PC-3 (cell line): ENCODE measurements around the gene RAB20. TPM values are rescaled to one million over a fixed set of nuclear protein-coding genes. Genes with fewer than 3 reads are reported as not detected.

Experiments used
- ATAC-seq: fragments of 200-7000 bp; cut with Tn5 transposase; 2 replicates; pipeline ENCODE4 v1.9.1; 2020; ENCODE audit warnings: mild to moderate bottlenecking, moderate library complexity
- BruUV-seq: library from RNA; stranded (reverse); fragments of 400-500 nt; replicated peaks from 2 replicates; lab custom pipeline; 2021; lab: Mats Ljungman, UMichigan
- CTCF ChIA-PET: fragments of 300-600 bp; sonication (Branson Sonifier 250); formaldehyde crosslinking; loops from one replicate; lab custom pipeline; 2022; ENCODE audit warnings: antibody characterized with exemption; lab: Charles Lee
- POLR2A ChIA-PET: fragments of 300-600 bp; sonication (Branson Sonifier 250); formaldehyde crosslinking; loops from one replicate; lab custom pipeline; 2022; ENCODE audit warnings: antibody characterized with exemption; ENCODE audit not compliant: unreplicated experiment; lab: Charles Lee
- DNase-seq: peaks from one replicate; pipeline ENCODE4 v3.0.0-alpha.2; 2015
- H2AFZ ChIP-seq: fragments of 300-600 bp; sonication (generic); 2 replicates; pipeline ENCODE4 v1.6.0; 2016; ENCODE audit warnings: antibody characterized with exemption, low read length
- H3F3A ChIP-seq: fragments of 300-600 bp; sonication (generic); one replicate; pipeline ENCODE4 v1.6.0; 2017; ENCODE audit warnings: antibody characterized with exemption, low read length, control low read depth, mild to moderate bottlenecking; ENCODE audit not compliant: unreplicated experiment
- H3K27ac ChIP-seq: fragments of 300-600 bp; sonication (generic); 2 replicates; pipeline ENCODE4 v1.5.1; 2016; ENCODE audit warnings: mild to moderate bottlenecking, low read length
- H3K27me3 ChIP-seq: fragments of 300-600 bp; sonication (generic); 2 replicates; pipeline ENCODE4 v1.6.1; 2016; ENCODE audit warnings: low read length, mixed read lengths
- H3K36me3 ChIP-seq: fragments of 300-600 bp; sonication (generic); 2 replicates; pipeline ENCODE4 v1.6.1; 2016; ENCODE audit warnings: low read depth, mixed run types, low read length, mixed read lengths
- H3K4me1 ChIP-seq: fragments of 300-600 bp; sonication (generic); 2 replicates; pipeline ENCODE4 v1.5.1; 2016; ENCODE audit warnings: low read length; ENCODE audit not compliant: insufficient read depth
- H3K4me2 ChIP-seq: fragments of 300-600 bp; sonication (generic); 2 replicates; pipeline ENCODE4 v1.6.0; 2016; ENCODE audit warnings: low read length
- H3K4me3 ChIP-seq: fragments of 300-600 bp; sonication (generic); 2 replicates; pipeline ENCODE4 v1.5.1; 2016; ENCODE audit warnings: mild to moderate bottlenecking, low read length, mixed read lengths
- H3K79me2 ChIP-seq: fragments of 300-600 bp; sonication (generic); 2 replicates; pipeline ENCODE4 v1.6.1; 2017; ENCODE audit warnings: low read length, mixed read lengths
- H3K9ac ChIP-seq: fragments of 300-600 bp; sonication (generic); 2 replicates; pipeline ENCODE4 v1.6.0; 2016; ENCODE audit warnings: mild to moderate bottlenecking, low read length
- H3K9me2 ChIP-seq: fragments of 300-600 bp; sonication (generic); replicated peaks from 2 replicates; pipeline ENCODE4 v1.6.1; 2016; ENCODE audit warnings: mixed run types, low read length, mixed read lengths
- H3K9me3 ChIP-seq: fragments of 300-600 bp; sonication (generic); 2 replicates; pipeline ENCODE4 v1.6.1; 2016; ENCODE audit warnings: low read length, mixed read lengths
- H4K20me1 ChIP-seq: fragments of 300-600 bp; sonication (generic); 2 replicates; pipeline ENCODE4 v1.6.1; 2016; ENCODE audit warnings: low read length, mixed read lengths
- CTCF ChIP-seq: fragments of 300-600 bp; sonication (generic); conservative IDR thresholded peaks from 2 replicates; pipeline ENCODE4 v1.5.1; 2017; ENCODE audit warnings: antibody characterized with exemption, low read depth, mild to moderate bottlenecking, low read length
- EZH2 ChIP-seq: fragments of 300-600 bp; sonication (generic); IDR thresholded peaks from one replicate; pipeline ENCODE4 v1.6.1; 2017; ENCODE audit warnings: antibody characterized with exemption, mild to moderate bottlenecking, low read length; ENCODE audit not compliant: unreplicated experiment
- EZH2phosphoT487 ChIP-seq: fragments of 300-600 bp; sonication (generic); IDR thresholded peaks from 2 replicates; pipeline ENCODE4 v1.6.1; 2018; ENCODE audit warnings: mild to moderate bottlenecking, antibody characterized with exemption, low read length, borderline replicate concordance
- intact Hi-C: fragments of 100-400 bp; cut with micrococcal nuclease; formaldehyde crosslinking; loops from 2 replicates; pipeline ENCODE4 v1.9.0; 2023
- total RNA-seq: library from RNA; depleted of rRNA; stranded (reverse); fragments of >200 nt; gene quantifications from 2 replicates; pipeline ENCODE4 v1.2.3, GENCODE V29; 2014

Gene RAB20
- total RNA-seq, 1 experiment from 2014 or later, result 22.9 TPM

GRCh38 chr13:110506396-110506795 is 55.1 kb downstream of the RAB20 start:
- ATAC-seq, result no peak
- Histone ChIP-seq H3K79me2 (no peaks in the 10 kb centered on the region), H3K4me1 (peaks cover 11% of the 10 kb centered on the region), H3K9ac (no peak overlapping the region), H3K4me2 (no peak overlapping the region), H3K36me3 (no peaks in the 10 kb centered on the region), H3K4me3 (no peak overlapping the region), H3K9me3 (no peaks in the 10 kb centered on the region), H3F3A (no peaks in the 10 kb centered on the region), H3K27me3 (no peaks in the 10 kb centered on the region), H4K20me1 (no peaks in the 10 kb centered on the region), H2AFZ (no peak overlapping the region), H3K9me2 (no peaks in the 10 kb centered on the region), H3K27ac (peak overlapping the region; percentile 61; the same call in 1 of the 2 replicates)
- ChIA-PET POLR2A (no interaction called here), CTCF (no interaction called here)
- no peak for DNase-seq
- TF ChIP-seq CTCF (no peak), EZH2phosphoT487 (no peak), EZH2 (no peak)
- intact Hi-C loops, result no loop called here
- no TSS peak for BruUV-seq

- H3F3A ChIP-seq, result peaks cover 3% of the 10 kb centered on the region
- peaks cover 3% of the 10 kb centered on the region; the same call in 1 of the 2 replicates for H3K36me3 ChIP-seq
- H3K4me2 ChIP-seq, result no peak overlapping the region
- H3K79me2 ChIP-seq, result no peaks in the 10 kb centered on the region
- no peak overlapping the region for H3K4me3 ChIP-seq
- H3K27me3 ChIP-seq, result no peaks in the 10 kb centered on the region
- ATAC-seq, result no peak
- H3K27ac ChIP-seq, result no peak overlapping the region
- H3K9me2 ChIP-seq, result no peaks in the 10 kb centered on the region
- no peaks in the 10 kb centered on the region for H4K20me1 ChIP-seq
- H2AFZ ChIP-seq, result no peak overlapping the region
- ChIA-PET POLR2A (no interaction called here), CTCF (no interaction called here)
- no TSS peak for BruUV-seq
- DNase-seq, result no peak
- TF ChIP-seq EZH2 (no peak), CTCF (no peak)
- no peak overlapping the region for H3K9ac ChIP-seq
- intact Hi-C loops, result no loop called here
- no peaks in the 10 kb centered on the region for H3K9me3 ChIP-seq
- peaks cover 14% of the 10 kb centered on the region for H3K4me1 ChIP-seq
These were observed 55.9 kb downstream of the RAB20 start for GRCh38 chr13:110505594-110505993.

GRCh38 chr13:110503979-110504499 is 57.5 kb downstream of the RAB20 start:
- Histone ChIP-seq H3K9ac (no peak overlapping the region), H2AFZ (no peak overlapping the region), H3K4me2 (no peak overlapping the region), H3K9me2 (no peaks in the 10 kb centered on the region), H3K79me2 (no peaks in the 10 kb centered on the region), H3K27me3 (no peaks in the 10 kb centered on the region), H4K20me1 (no peaks in the 10 kb centered on the region), H3K36me3 (peaks cover 4% of the 10 kb centered on the region; the same call in 1 of the 2 replicates), H3F3A (peaks cover 11% of the 10 kb centered on the region), H3K27ac (no peak overlapping the region), H3K4me3 (no peak overlapping the region), H3K9me3 (no peaks in the 10 kb centered on the region), H3K4me1 (peaks cover 29% of the 10 kb centered on the region)
- POLR2A ChIA-PET, result no interaction called here
- CTCF ChIA-PET, result no interaction called here
- DNase-seq (no peak), ATAC-seq (no peak)
- intact Hi-C loops, result loop anchor here (5.0 kb wide), 2 partner anchors 43 to 47 kb away; no protein-coding TSS in a partner anchor
- TF ChIP-seq EZH2, result no peak
- no peak for TF ChIP-seq EZH2phosphoT487
- no peak for TF ChIP-seq CTCF
- BruUV-seq, result no TSS peak
